IMR-90 (cell line): ENCODE measurements around the gene PTPN11. TPM values are rescaled to one million over a fixed set of nuclear protein-coding genes. Genes with fewer than 3 reads are reported as not detected.
A peak's percentile ranks its signal among the peaks of the same experiment; 100 is the strongest.

Experiments used
- ATAC-seq: fragments of 200-7000 bp; cut with Tn5 transposase; 2 replicates; pipeline ENCODE4 v1.9.1; 2020; ENCODE audit warnings: low read depth, mild to moderate bottlenecking, moderate library complexity
- BruUV-seq: library from RNA; stranded (reverse); fragments of 400-500 nt; replicated peaks from 2 replicates; lab custom pipeline; 2021; lab: Mats Ljungman, UMichigan
- CTCF ChIA-PET: fragments of 300-600 bp; formaldehyde crosslinking; extraction: SDS; loops from one replicate; lab custom pipeline; 2021; ENCODE audit warnings: antibody characterized with exemption; lab: Yijun Ruan, JAX
- POLR2A ChIA-PET: fragments of 300-600 bp; sonication (Branson Sonifier 250); formaldehyde crosslinking; loops from one replicate; lab custom pipeline; 2022; ENCODE audit warnings: antibody characterized with exemption; ENCODE audit not compliant: unreplicated experiment; lab: Charles Lee
- DNase-seq: peaks from one replicate; pipeline ENCODE4 v3.0.0; 2013
- H2AFZ ChIP-seq: replicated peaks from 2 replicates; pipeline ENCODE3; 2013; ENCODE audit warnings: low read length, mild to moderate bottlenecking; ENCODE audit not compliant: poor library complexity
- H2AK5ac ChIP-seq: 2 replicates; pipeline ENCODE4 v1.6.1; 2013; ENCODE audit warnings: low read depth, low read length, inconsistent platforms
- H2AK9ac ChIP-seq: replicated peaks from 2 replicates; pipeline ENCODE3; 2013; ENCODE audit warnings: mild to moderate bottlenecking, low read depth, low read length, moderate library complexity; ENCODE audit not compliant: poor library complexity
- H2BK120ac ChIP-seq: 2 replicates; pipeline ENCODE4 v1.6.1; 2013; ENCODE audit warnings: low read depth, low read length, inconsistent platforms
- H2BK15ac ChIP-seq: 3 replicates; pipeline ENCODE4 v1.6.1; 2013; ENCODE audit warnings: low read depth, low read length, inconsistent platforms
- H2BK20ac ChIP-seq: 2 replicates; pipeline ENCODE4 v1.6.1; 2013; ENCODE audit warnings: low read depth, mild to moderate bottlenecking, inconsistent platforms, low read length, moderate library complexity
- H2BK5ac ChIP-seq: 2 replicates; pipeline ENCODE4 v1.6.1; 2013; ENCODE audit warnings: mild to moderate bottlenecking, low read depth, low read length, inconsistent platforms; ENCODE audit not compliant: poor library complexity, severe bottlenecking
- H3K14ac ChIP-seq: replicated peaks from 2 replicates; pipeline ENCODE4 v1.6.1; 2013; ENCODE audit warnings: low read depth, low read length, inconsistent platforms
- H3K18ac ChIP-seq: 2 replicates; pipeline ENCODE4 v1.6.1; 2013; ENCODE audit warnings: low read depth, low read length, control low read depth
- H3K23ac ChIP-seq: 2 replicates; pipeline ENCODE4 v1.6.1; 2013; ENCODE audit warnings: low read depth, low read length, inconsistent platforms
- H3K27ac ChIP-seq: 2 replicates; pipeline ENCODE4 v1.5.1; 2013; ENCODE audit warnings: mild to moderate bottlenecking, control low read depth, low read length; ENCODE audit not compliant: insufficient read depth
- H3K27me3 ChIP-seq: 2 replicates; pipeline ENCODE4 v1.6.1; 2013; ENCODE audit warnings: low read length; ENCODE audit not compliant: control insufficient read depth, insufficient read depth
- H3K36me3 ChIP-seq: 2 replicates; pipeline ENCODE4 v1.6.1; 2013; ENCODE audit warnings: low read length, mixed read lengths; ENCODE audit not compliant: control insufficient read depth, insufficient read depth
- H3K4ac ChIP-seq: 2 replicates; pipeline ENCODE4 v1.6.1; 2013; ENCODE audit warnings: low read depth, low read length, inconsistent platforms
- H3K4me1 ChIP-seq: 2 replicates; pipeline ENCODE4 v1.6.1; 2013; ENCODE audit warnings: low read length, mixed read lengths; ENCODE audit not compliant: control insufficient read depth, insufficient read depth
- H3K4me2 ChIP-seq: 2 replicates; pipeline ENCODE4 v1.6.1; 2013; ENCODE audit warnings: low read depth, mild to moderate bottlenecking, control low read depth, low read length, moderate library complexity
- H3K4me3 ChIP-seq: 2 replicates; pipeline ENCODE4 v1.5.1; 2013; ENCODE audit warnings: low read depth, mild to moderate bottlenecking, control low read depth, low read length, moderate library complexity; ENCODE audit not compliant: insufficient read depth
- H3K56ac ChIP-seq: 2 replicates; pipeline ENCODE4 v1.6.1; 2013; ENCODE audit warnings: low read length, inconsistent platforms; ENCODE audit not compliant: insufficient read depth; ENCODE audit errors: extremely low read depth
- H3K79me1 ChIP-seq, 2 experiments: 2 replicates each; pipeline ENCODE4 v1.6.1; 2013; ENCODE audit warnings: low read length in 2 of 2, inconsistent platforms in 1 of 2, low read depth in 1 of 2
- H3K9ac ChIP-seq: 2 replicates; pipeline ENCODE4 v1.6.1; 2013; ENCODE audit warnings: low read depth, low read length, control low read depth
- H3K9me1 ChIP-seq: 2 replicates; pipeline ENCODE4 v1.6.1; 2013; ENCODE audit warnings: low read length, inconsistent platforms; ENCODE audit not compliant: insufficient read depth
- H3K9me3 ChIP-seq: 2 replicates; pipeline ENCODE4 v1.6.1; 2013; ENCODE audit warnings: low read length; ENCODE audit not compliant: control insufficient read depth, insufficient read depth
- H4K20me1 ChIP-seq: 2 replicates; pipeline ENCODE4 v1.6.1; 2013; ENCODE audit warnings: low read length, inconsistent platforms; ENCODE audit not compliant: insufficient read depth
- H4K5ac ChIP-seq: 2 replicates; pipeline ENCODE4 v1.6.1; 2013; ENCODE audit warnings: mild to moderate bottlenecking, low read depth, low read length, control low read depth
- H4K8ac ChIP-seq, 2 experiments: 2 replicates each; pipeline ENCODE4 v1.6.1; 2013; ENCODE audit warnings: low read depth in 2 of 2, low read length in 2 of 2, control low read depth in 1 of 2, inconsistent platforms in 1 of 2
- H4K91ac ChIP-seq: 2 replicates; pipeline ENCODE4 v1.6.1; 2013; ENCODE audit warnings: low read depth, low read length, inconsistent platforms; ENCODE audit not compliant: insufficient read depth
- BHLHE40 ChIP-seq: fragments of 150-350 bp; IDR thresholded peaks from 2 replicates; pipeline ENCODE4 v1.6.1; 2016; ENCODE audit warnings: mild to moderate bottlenecking, low read depth, low read length
- CEBPB ChIP-seq: IDR thresholded peaks from 2 replicates; pipeline ENCODE4 v1.6.1; 2012; ENCODE audit warnings: low read depth, low read length, improper control_type of control experiment
- CHD1 ChIP-seq: IDR thresholded peaks from 2 replicates; pipeline ENCODE4 v1.6.1; 2012; ENCODE audit warnings: low read depth, low read length, improper control_type of control experiment
- CTCF ChIP-seq: conservative IDR thresholded peaks from 2 replicates; pipeline ENCODE4 v1.5.1; 2012; ENCODE audit warnings: mild to moderate bottlenecking, low read depth, low read length, improper control_type of control experiment
- FOS ChIP-seq: fragments of 150-350 bp; IDR thresholded peaks from 2 replicates; pipeline ENCODE4 v1.6.1; 2016; ENCODE audit warnings: low read depth, low read length
- MAFK ChIP-seq: IDR thresholded peaks from 2 replicates; pipeline ENCODE4 v1.6.1; 2012; ENCODE audit warnings: low read depth, low read length, improper control_type of control experiment
- MXI1 ChIP-seq: IDR thresholded peaks from 2 replicates; pipeline ENCODE4 v1.6.1; 2012; ENCODE audit warnings: low read depth, mild to moderate bottlenecking, low read length, moderate library complexity, borderline replicate concordance
- NFE2L2 ChIP-seq: fragments of 150-350 bp; IDR thresholded peaks from 2 replicates; pipeline ENCODE4 v1.6.1; 2016; ENCODE audit warnings: low read depth, mild to moderate bottlenecking, low read length
- POLR2A ChIP-seq: IDR thresholded peaks from 2 replicates; pipeline ENCODE4 v1.6.1; 2012; ENCODE audit warnings: mild to moderate bottlenecking, low read depth, low read length
- RAD21 ChIP-seq: IDR thresholded peaks from 2 replicates; pipeline ENCODE4 v1.6.1; 2012; ENCODE audit warnings: low read length, improper control_type of control experiment
- RCOR1 ChIP-seq: IDR thresholded peaks from 2 replicates; pipeline ENCODE4 v1.6.1; 2012; ENCODE audit warnings: mild to moderate bottlenecking, low read length, improper control_type of control experiment; ENCODE audit not compliant: insufficient replicate concordance
- RFX5 ChIP-seq: IDR thresholded peaks from 2 replicates; pipeline ENCODE4 v1.8.0; 2012; ENCODE audit warnings: low read depth, mild to moderate bottlenecking, low read length, moderate library complexity
- SMC3 ChIP-seq: fragments of 150-350 bp; IDR thresholded peaks from 2 replicates; pipeline ENCODE4 v1.6.1; 2016; ENCODE audit warnings: low read depth, mild to moderate bottlenecking, antibody characterized with exemption, low read length, moderate library complexity
- USF2 ChIP-seq: fragments of 150-350 bp; IDR thresholded peaks from 2 replicates; pipeline ENCODE4 v1.6.1; 2017; ENCODE audit warnings: mild to moderate bottlenecking, antibody characterized with exemption, low read length, low read depth
- WGBS, 2 experiments: methylation state at CpG; one replicate each; pipeline versions ENCODE4 v1.1.5 to v1.1.7; 2013; ENCODE audit warnings: missing lambda C conversion rate in 2 of 2; ENCODE audit not compliant: insufficient read length in 1 of 2; ENCODE audit errors: extremely low coverage in 2 of 2; 5-methylcytosine and 5-hydroxymethylcytosine counted together
- dilution Hi-C: fragments of 300-500 bp; cut with HindIII; formaldehyde crosslinking; loops from one replicate; pipeline ENCODE4 v1.14.3; 2018; ENCODE audit warnings: low sequenced_read_pairs; ENCODE audit not compliant: unreplicated experiment
- in situ Hi-C: fragments of 300-500 bp; cut with MboI; formaldehyde crosslinking; loops from 3 replicates; pipeline ENCODE4 v1.14.3; 2019; ENCODE audit warnings: low sequenced_read_pairs, inconsistent platforms, mixed read lengths
- intact Hi-C: fragments of 100-400 bp; cut with micrococcal nuclease; formaldehyde crosslinking; loops from 2 replicates; pipeline ENCODE4 v1.10.0; 2022
- polyA plus RNA-seq, 3 experiments: library from polyadenylated mRNA; depleted of rRNA; stranded (reverse); fragments of >200 nt; gene quantifications; 2 replicates each; pipeline ENCODE4 v1.2.3, GENCODE V29; 2012; ENCODE audit warnings: low replicate concordance in 1 of 3
- total RNA-seq: library from RNA; depleted of rRNA; stranded (reverse); fragments of >200 nt; gene quantifications from 2 replicates; pipeline ENCODE4 v1.2.3, GENCODE V29; 2012

The PTPN11 gene
- total and polyA plus RNA-seq, 2 of the 4 experiments (the other 2 are of a cell fraction), result 52.9 to 135 TPM

- WGBS, 2 experiments, result no CpG with 5 or more reads among the region's 3 CpGs
- Histone ChIP-seq H2AK9ac (peak overlapping the region; percentile 61), H3K14ac (no peak overlapping the region), H3K36me3 (no peaks in the 10 kb centered on the region), H3K18ac (no peak overlapping the region), H3K27ac (no peak overlapping the region), H4K20me1 (no peaks in the 10 kb centered on the region), H4K8ac (no peak overlapping the region), H2BK5ac (no peak overlapping the region), H2BK120ac (no peak overlapping the region), H3K27me3 (no peaks in the 10 kb centered on the region), H2AK5ac (no peak overlapping the region), H3K23ac (no peak overlapping the region), H3K9me1 (peaks cover 5% of the 10 kb centered on the region; the same call in 1 of the 2 replicates), H4K5ac (no peak overlapping the region), H3K4me3 (no peak overlapping the region), H2BK20ac (no peak overlapping the region), H3K9me3 (no peaks in the 10 kb centered on the region), H3K56ac (no peak overlapping the region), H2AFZ (peak overlapping the region; percentile 61), H3K4me1 (no peaks in the 10 kb centered on the region), H3K79me1 (no peaks in the 10 kb centered on the region), H2BK15ac (no peak overlapping the region), H3K4me2 (no peak overlapping the region), H4K91ac (no peak overlapping the region), H3K9ac (no peak overlapping the region), H3K4ac (no peak overlapping the region)
- ChIA-PET CTCF (no interaction called here), POLR2A (interaction anchor here (0.7 kb wide), 1 partner anchor 9 kb away, joined by 8 read pairs; no protein-coding TSS in a partner anchor)
- peak; percentile 12 for DNase-seq
- TF ChIP-seq USF2, result no peak
- no peak for TF ChIP-seq CHD1
- 0 out of 2 replicates have a peak, but pooled peaks have one; percentile 2 for TF ChIP-seq MAFK
- TF ChIP-seq RAD21, result no peak
- TF ChIP-seq NFE2L2, result no peak
- no peak for TF ChIP-seq SMC3
- no peak for TF ChIP-seq POLR2A
- no peak for TF ChIP-seq BHLHE40
- TF ChIP-seq RFX5, result peak; percentile 75; the same call in 1 of the 2 replicates
- no peak for TF ChIP-seq MXI1
- no peak for TF ChIP-seq CEBPB
- TF ChIP-seq FOS, result no peak
- TF ChIP-seq RCOR1, result no peak
- no peak for TF ChIP-seq CTCF
- no TSS peak for BruUV-seq
- dilution Hi-C loops (no loop called here), intact Hi-C loops (no loop called here), in situ Hi-C loops (no loop called here)
- ATAC-seq, result 0 out of 2 replicates have a peak, but pooled peaks have one; percentile 27
Measured at GRCh38 chr12:112537710-112538396, 119.1 kb downstream of the PTPN11 start.
